D721Med (cell line): ENCODE data around the gene CNTFR.

Experiments
- DNase-seq: peaks from one replicate; pipeline ENCODE4 v3.0.0; 2011; ENCODE audit warnings: low spot score; ENCODE audit not compliant: insufficient read length
- FAIRE-seq: peaks from 2 replicates; lab custom pipeline; 2011; peaks lifted over from hg19 to GRCh38; lab: Jason Lieb, UNC
- TF ChIP-seq, protein P1 (sequence below): IDR thresholded peaks from 2 replicates; pipeline ENCODE4 v1.5.1; 2012; ENCODE audit warnings: mild to moderate bottlenecking, control low read depth; ENCODE audit not compliant: insufficient read depth; ENCODE audit errors: missing control alignments

CNTFR gene

DNA sequence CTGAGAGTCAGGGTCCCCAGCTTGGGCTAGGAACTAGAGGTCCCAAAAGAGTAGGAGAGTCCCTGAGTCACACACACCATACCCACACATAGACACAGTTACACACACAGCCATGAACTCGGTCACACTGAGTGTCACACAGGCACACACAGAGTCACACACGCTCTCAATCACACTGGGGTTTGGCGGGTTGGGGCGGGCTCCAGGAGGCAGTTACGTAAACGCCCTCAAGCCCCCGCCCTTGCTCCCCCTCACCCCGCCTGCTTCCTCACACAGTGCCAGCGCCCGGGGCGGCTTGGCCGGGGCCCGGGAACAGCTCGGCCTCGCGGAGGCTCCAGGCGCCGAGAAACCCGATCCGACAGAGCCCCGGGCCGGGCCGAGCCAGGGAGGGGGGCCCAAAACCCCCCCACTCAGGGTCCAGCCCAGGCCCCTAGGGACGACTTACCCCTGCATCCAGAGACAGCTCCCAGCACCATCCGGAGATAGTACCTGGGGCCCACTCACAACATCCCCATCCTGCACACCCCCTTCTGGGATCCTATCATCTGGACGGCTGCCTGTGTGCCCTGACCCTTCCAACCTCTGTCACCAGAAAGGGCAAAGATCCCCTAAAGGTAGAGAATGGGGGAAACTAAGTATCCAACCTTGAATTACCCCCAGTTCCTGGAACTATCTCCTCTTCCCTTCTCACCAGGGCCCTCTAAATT is 3.5 kb upstream of the CNTFR start:
- DNase-seq, result no peak
- FAIRE-seq, result no peak
- TF ChIP-seq, protein P1, sequence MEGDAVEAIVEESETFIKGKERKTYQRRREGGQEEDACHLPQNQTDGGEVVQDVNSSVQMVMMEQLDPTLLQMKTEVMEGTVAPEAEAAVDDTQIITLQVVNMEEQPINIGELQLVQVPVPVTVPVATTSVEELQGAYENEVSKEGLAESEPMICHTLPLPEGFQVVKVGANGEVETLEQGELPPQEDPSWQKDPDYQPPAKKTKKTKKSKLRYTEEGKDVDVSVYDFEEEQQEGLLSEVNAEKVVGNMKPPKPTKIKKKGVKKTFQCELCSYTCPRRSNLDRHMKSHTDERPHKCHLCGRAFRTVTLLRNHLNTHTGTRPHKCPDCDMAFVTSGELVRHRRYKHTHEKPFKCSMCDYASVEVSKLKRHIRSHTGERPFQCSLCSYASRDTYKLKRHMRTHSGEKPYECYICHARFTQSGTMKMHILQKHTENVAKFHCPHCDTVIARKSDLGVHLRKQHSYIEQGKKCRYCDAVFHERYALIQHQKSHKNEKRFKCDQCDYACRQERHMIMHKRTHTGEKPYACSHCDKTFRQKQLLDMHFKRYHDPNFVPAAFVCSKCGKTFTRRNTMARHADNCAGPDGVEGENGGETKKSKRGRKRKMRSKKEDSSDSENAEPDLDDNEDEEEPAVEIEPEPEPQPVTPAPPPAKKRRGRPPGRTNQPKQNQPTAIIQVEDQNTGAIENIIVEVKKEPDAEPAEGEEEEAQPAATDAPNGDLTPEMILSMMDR, result no peak

- FAIRE-seq, result no peak
Measured at GRCh38 chr9:34591917-34592866, 2.7 kb upstream of the CNTFR start.

GRCh38 chr9:34591248-34591916 is 1.9 kb upstream of the CNTFR start:
- DNase-seq (peak; percentile 85), FAIRE-seq (no peak)
- TF ChIP-seq, protein P1, result peak; percentile 77

More at GRCh38 chr9:34591917-34592866, 2.7 kb upstream of the CNTFR start:
- TF ChIP-seq, protein P1, result no peak
- DNase-seq, result no peak

DNA sequence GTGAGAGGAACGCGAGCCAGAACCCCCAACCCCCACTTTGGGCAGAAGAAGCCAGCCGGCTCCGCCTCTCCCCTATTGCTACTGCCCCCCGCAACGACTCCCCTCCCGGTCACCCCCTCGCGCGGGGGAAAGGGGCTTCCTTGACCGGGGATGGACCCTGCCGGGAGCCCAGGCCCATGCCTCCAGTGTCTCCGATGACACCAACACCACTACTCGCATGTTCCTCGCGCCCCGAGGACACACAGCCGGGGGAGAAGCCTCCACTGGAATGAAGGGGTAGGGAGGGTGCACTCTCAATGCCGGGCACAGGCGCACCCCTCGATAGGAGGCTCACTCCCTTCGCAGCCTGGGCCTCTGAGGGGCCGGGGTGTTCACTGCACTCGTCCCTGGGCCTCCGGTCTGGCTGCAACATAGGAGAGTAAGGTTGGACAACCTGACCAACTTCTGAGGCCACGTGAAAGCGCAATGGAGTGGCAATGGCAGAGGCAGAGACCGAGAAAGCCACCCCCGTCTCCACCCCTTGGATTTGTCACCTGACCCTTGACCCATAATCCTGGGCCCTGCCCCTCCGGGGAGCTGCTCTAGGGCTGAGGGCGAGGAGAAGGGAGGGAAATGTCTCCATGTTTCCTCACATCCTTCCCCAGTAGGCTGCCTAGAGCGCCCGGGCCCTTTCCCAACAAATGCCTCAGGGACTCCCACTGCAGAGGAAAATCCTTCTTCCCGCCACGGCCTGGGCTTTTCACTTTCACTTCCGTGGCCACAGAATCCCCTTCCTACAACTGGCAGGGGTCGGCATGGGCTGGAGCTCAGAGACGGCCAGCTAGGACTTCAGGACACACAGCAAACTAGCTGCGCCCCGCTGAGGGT is 1.1 kb upstream of the CNTFR start:
- FAIRE-seq, result no peak
- TF ChIP-seq, protein P1, result no peak
- no peak for DNase-seq

DNA sequence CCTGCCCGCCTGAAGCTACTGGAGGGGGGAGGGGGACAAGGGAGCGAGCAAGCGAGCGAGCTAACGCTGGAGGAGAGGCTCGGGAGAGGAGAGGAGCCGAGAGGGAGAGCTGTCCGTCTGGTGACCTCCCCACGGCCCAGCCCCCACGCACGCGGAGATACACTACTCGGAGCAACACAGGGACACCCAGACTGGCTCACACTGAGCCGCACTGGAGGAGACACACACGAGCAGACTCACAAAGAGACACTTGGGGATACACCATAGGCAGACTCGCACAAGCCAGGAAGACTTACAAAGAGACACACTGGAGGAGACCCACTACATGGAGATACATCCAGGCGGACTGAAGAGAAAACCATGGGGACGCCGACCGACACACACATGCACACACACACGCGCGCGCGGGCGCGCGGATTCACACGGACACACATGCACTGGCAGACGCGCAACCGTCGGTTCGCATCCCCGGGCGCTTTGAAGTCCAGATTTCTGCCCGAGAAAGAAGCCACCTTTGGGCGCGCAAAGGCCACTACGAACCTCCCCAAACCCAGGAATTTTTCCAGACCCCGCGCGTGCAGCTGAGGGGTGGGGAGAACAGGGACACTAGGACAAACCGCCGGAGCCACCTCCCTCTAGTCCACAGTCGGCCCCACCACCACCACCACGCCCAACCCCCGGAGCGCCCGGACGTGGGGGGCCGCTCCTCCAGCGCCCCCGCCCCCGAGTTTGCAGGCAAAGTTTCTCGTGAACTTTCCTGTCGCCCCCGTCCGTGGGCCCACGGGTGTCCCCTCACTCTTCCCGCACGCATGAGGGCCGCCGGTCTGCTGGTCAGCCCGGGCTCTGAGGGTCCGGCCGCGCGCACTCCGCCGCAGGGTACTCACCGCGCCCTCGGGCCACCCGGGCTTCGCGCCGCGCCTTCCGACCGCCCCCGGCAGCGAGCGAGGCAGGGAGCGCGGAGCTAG is 571 bp downstream of the CNTFR start:
- FAIRE-seq (no peak), DNase-seq (no peak)
- TF ChIP-seq, protein P1, result no peak
